H1 (cell line): ENCODE measurements around the gene GPC6. TPM values are rescaled to one million over a fixed set of nuclear protein-coding genes. Genes with fewer than 3 reads are reported as not detected.

Experiments used
- CTCF ChIA-PET: fragments of 300-600 bp; sonication (Branson Sonifier 250); formaldehyde crosslinking; loops from one replicate; lab custom pipeline; 2021; ENCODE audit not compliant: partially characterized antibody; lab: Charles Lee
- POLR2A ChIA-PET: fragments of 300-600 bp; sonication (Branson Sonifier 250); formaldehyde crosslinking; loops from one replicate; lab custom pipeline; 2021; ENCODE audit warnings: inconsistent platforms; ENCODE audit not compliant: partially characterized antibody; lab: Charles Lee
- DNase-seq, 2 experiments: peaks; one replicate each; pipeline versions ENCODE4 v3.0.0 to v3.0.0-alpha.2; 2010 to 2022; ENCODE audit warnings: low spot score in 2 of 2, low read depth in 1 of 2, mixed read lengths in 1 of 2
- FAIRE-seq: peaks from 2 replicates; lab custom pipeline; 2011; peaks lifted over from hg19 to GRCh38; lab: Jason Lieb, UNC
- H2AFZ ChIP-seq: 2 replicates; pipeline ENCODE4 v1.8.1; 2012; ENCODE audit warnings: low read length, inconsistent platforms
- H2AK5ac ChIP-seq: 2 replicates; pipeline ENCODE4 v1.6.1; 2013; ENCODE audit warnings: low read depth, low read length
- H2BK120ac ChIP-seq: replicated peaks from 2 replicates; pipeline ENCODE3; 2013; ENCODE audit warnings: low read depth, low read length, inconsistent platforms
- H2BK12ac ChIP-seq: 2 replicates; pipeline ENCODE4 v1.6.1; 2013; ENCODE audit warnings: low read depth, low read length
- H2BK15ac ChIP-seq: 2 replicates; pipeline ENCODE4 v1.6.1; 2013; ENCODE audit warnings: low read length
- H2BK20ac ChIP-seq: 2 replicates; pipeline ENCODE4 v1.6.1; 2013; ENCODE audit warnings: low read length
- H2BK5ac ChIP-seq: 2 replicates; pipeline ENCODE4 v1.6.1; 2013; ENCODE audit warnings: low read depth, low read length
- H3K14ac ChIP-seq: 2 replicates; pipeline ENCODE4 v1.6.1; 2013; ENCODE audit warnings: inconsistent platforms; ENCODE audit not compliant: insufficient read length
- H3K18ac ChIP-seq: 2 replicates; pipeline ENCODE4 v1.6.1; 2013; ENCODE audit warnings: low read length; ENCODE audit errors: extremely low read depth
- H3K23ac ChIP-seq: 2 replicates; pipeline ENCODE4 v1.6.1; 2013; ENCODE audit warnings: inconsistent platforms; ENCODE audit not compliant: insufficient read length
- H3K23me2 ChIP-seq: 2 replicates; pipeline ENCODE4 v1.6.1; 2013; ENCODE audit warnings: low read depth, low read length
- H3K27ac ChIP-seq: 2 replicates; pipeline ENCODE4 v1.6.1; 2011; ENCODE audit warnings: low read depth, low read length, inconsistent platforms
- H3K27me3 ChIP-seq, 4 experiments: replicated peaks in 1 of 4; 1 replicate in 1 of 4; 2 replicates in 3 of 4; pipeline versions ENCODE4 v1.6.1 to v1.8.1; 2011 to 2013; ENCODE audit warnings: low read length in 3 of 4, mild to moderate bottlenecking in 3 of 4, inconsistent platforms in 2 of 4, mixed read lengths in 2 of 4, moderate library complexity in 1 of 4; ENCODE audit not compliant: control insufficient read depth in 3 of 4, insufficient read depth in 3 of 4; ENCODE audit errors: extremely low read depth in 1 of 4
- H3K36me3 ChIP-seq, 4 experiments: 2 replicates each; pipeline versions ENCODE4 v1.6.1 to v1.8.1; 2011 to 2013; ENCODE audit warnings: mild to moderate bottlenecking in 4 of 4, low read length in 3 of 4, moderate library complexity in 2 of 4, control low read depth in 1 of 4, inconsistent platforms in 1 of 4; ENCODE audit not compliant: insufficient read depth in 4 of 4, control insufficient read depth in 2 of 4
- H3K4ac ChIP-seq: replicated peaks from 2 replicates; pipeline ENCODE3; 2013; ENCODE audit warnings: low read length, low read depth, mixed read lengths, inconsistent platforms; ENCODE audit not compliant: insufficient read length
- H3K4me1 ChIP-seq, 4 experiments: replicated peaks in 1 of 4; 1 replicate in 1 of 4; 2 replicates in 3 of 4; pipeline versions ENCODE4 v1.6.1 to v1.8.1; 2011 to 2013; ENCODE audit warnings: low read length in 3 of 4, inconsistent platforms in 2 of 4, mixed read lengths in 1 of 4; ENCODE audit not compliant: insufficient read depth in 4 of 4, control insufficient read depth in 3 of 4
- H3K4me2 ChIP-seq, 2 experiments: 2 replicates each; pipeline versions ENCODE4 v1.6.1 to v1.8.1; 2011 to 2013; ENCODE audit warnings: low read depth in 2 of 2, low read length in 2 of 2, control low read depth in 1 of 2, inconsistent platforms in 1 of 2, mild to moderate bottlenecking in 1 of 2; ENCODE audit not compliant: insufficient read depth in 1 of 2
- H3K4me3 ChIP-seq, 4 experiments: fragments of 200-600, 300-600 bp in 1 of 4; sonication (generic), shearing (Covaris generic), sonication (Bioruptor Twin) in 1 of 4; 2 replicates each; pipeline versions ENCODE4 v1.5.1 to v1.8.1; 2011 to 2016; ENCODE audit warnings: low read length in 4 of 4, low read depth in 3 of 4, control low read depth in 2 of 4, inconsistent platforms in 2 of 4, mild to moderate bottlenecking in 2 of 4, mixed read lengths in 1 of 4, moderate library complexity in 1 of 4; ENCODE audit not compliant: insufficient read depth in 2 of 4; ENCODE audit errors: extremely low read depth in 1 of 4
- H3K56ac ChIP-seq: replicated peaks from 2 replicates; pipeline ENCODE3; 2013; ENCODE audit warnings: low read depth, mild to moderate bottlenecking, mixed read lengths, low read length, inconsistent platforms; ENCODE audit not compliant: insufficient read length
- H3K79me1 ChIP-seq: 2 replicates; pipeline ENCODE4 v1.6.1; 2013; ENCODE audit warnings: low read depth, low read length, control low read depth
- H3K79me2 ChIP-seq, 2 experiments: 2 replicates each; pipeline versions ENCODE4 v1.6.1 to v1.8.1; 2012 to 2013; ENCODE audit warnings: low read length in 2 of 2, mild to moderate bottlenecking in 2 of 2, inconsistent platforms in 1 of 2; ENCODE audit not compliant: insufficient read depth in 2 of 2, control insufficient read depth in 1 of 2
- H3K9ac ChIP-seq, 4 experiments: replicated peaks in 1 of 4; 1 replicate in 1 of 4; 2 replicates in 3 of 4; pipeline versions ENCODE4 v1.6.1 to v1.8.1; 2011 to 2013; ENCODE audit warnings: low read depth in 3 of 4, low read length in 3 of 4, control low read depth in 2 of 4, mild to moderate bottlenecking in 2 of 4, moderate library complexity in 2 of 4, inconsistent platforms in 1 of 4; ENCODE audit errors: extremely low read depth in 1 of 4
- H3K9me3 ChIP-seq, 2 experiments: 2 replicates each; pipeline versions ENCODE4 v1.6.1 to v1.8.1; 2012 to 2013; ENCODE audit warnings: mild to moderate bottlenecking in 2 of 2, moderate library complexity in 2 of 2, control low read depth in 1 of 2, inconsistent platforms in 1 of 2, low read depth in 1 of 2, low read length in 1 of 2, mixed read lengths in 1 of 2; ENCODE audit not compliant: insufficient read depth in 2 of 2
- H4K20me1 ChIP-seq, 2 experiments: replicated peaks in 1 of 2; 2 replicates each; pipeline versions ENCODE3 to v1.8.1; 2011 to 2013; ENCODE audit warnings: inconsistent platforms in 2 of 2, low read length in 2 of 2, mild to moderate bottlenecking in 1 of 2; ENCODE audit not compliant: insufficient read depth in 2 of 2, control insufficient read depth in 1 of 2
- H4K5ac ChIP-seq: 2 replicates; pipeline ENCODE4 v1.6.1; 2013; ENCODE audit warnings: low read length, low read depth, mixed read lengths, inconsistent platforms; ENCODE audit not compliant: insufficient read length
- H4K8ac ChIP-seq: 2 replicates; pipeline ENCODE4 v1.8.0; 2013; ENCODE audit warnings: mild to moderate bottlenecking, moderate library complexity, low read length, inconsistent platforms; ENCODE audit not compliant: insufficient read depth; ENCODE audit errors: extremely low read depth
- H4K91ac ChIP-seq: replicated peaks from 2 replicates; pipeline ENCODE3; 2013; ENCODE audit warnings: low read length, mixed read lengths, inconsistent platforms; ENCODE audit not compliant: insufficient read length
- BRCA1 ChIP-seq: IDR thresholded peaks from 2 replicates; pipeline ENCODE4 v1.6.1; 2012; ENCODE audit warnings: low read depth, low read length, improper control_type of control experiment
- CBX8 ChIP-seq: fragments of 300-800, 300-1000 bp; sonication (generic); IDR thresholded peaks from 2 replicates; pipeline ENCODE4 v1.7.1; 2016; ENCODE audit warnings: low read depth, low read length, borderline replicate concordance
- FOSL1 ChIP-seq: IDR thresholded peaks from 2 replicates; pipeline ENCODE4 v1.6.1; 2011; ENCODE audit warnings: mild to moderate bottlenecking, low read depth, low read length, moderate library complexity; ENCODE audit not compliant: insufficient read depth
- KDM4A ChIP-seq: IDR thresholded peaks from one replicate; pipeline ENCODE4 v1.7.1; 2012; ENCODE audit warnings: low read depth, mild to moderate bottlenecking, moderate library complexity, low read length, inconsistent platforms; ENCODE audit not compliant: severe bottlenecking
- NANOG ChIP-seq: IDR thresholded peaks from 2 replicates; pipeline ENCODE4 v1.6.1; 2011; ENCODE audit warnings: low read length, low read depth, mild to moderate bottlenecking, inconsistent platforms; ENCODE audit not compliant: insufficient read depth, poor library complexity, severe bottlenecking
- POLR2AphosphoS5 ChIP-seq: IDR thresholded peaks from 2 replicates; pipeline ENCODE4 v1.6.1; 2011; ENCODE audit warnings: low read depth, low read length
- RFX5 ChIP-seq: IDR thresholded peaks from 2 replicates; pipeline ENCODE4 v1.6.1; 2011; ENCODE audit warnings: low read depth, low read length, improper control_type of control experiment, borderline replicate concordance
- SUZ12 ChIP-seq: fragments of 200-600 bp; sonication (generic); IDR thresholded peaks from 2 replicates; pipeline ENCODE4 v1.6.1; 2012; ENCODE audit warnings: mild to moderate bottlenecking, inconsistent platforms, low read length, moderate library complexity, mixed read lengths
- TAF7 ChIP-seq: optimal IDR thresholded peaks from 2 replicates; pipeline ENCODE3; 2011; ENCODE audit warnings: low read depth, mild to moderate bottlenecking, inconsistent platforms, low read length, moderate library complexity, borderline replicate concordance
- WGBS, 2 experiments: shearing (Covaris generic) in 1 of 2; methylation state at CpG; one replicate each; pipeline versions ENCODE4 v1.1.6 to v1.1.7; 2013 to 2015; ENCODE audit warnings: low lambda C conversion rate in 2 of 2, mixed read lengths in 2 of 2, inconsistent platforms in 1 of 2, low coverage in 1 of 2, missing lambda C conversion rate in 1 of 2; ENCODE audit not compliant: insufficient replicate concordance in 2 of 2, insufficient coverage in 1 of 2, insufficient read length in 1 of 2; ENCODE audit errors: extremely low coverage in 1 of 2, missing lambda C conversion rate in 1 of 2; 5-methylcytosine and 5-hydroxymethylcytosine counted together
- polyA plus RNA-seq, 7 experiments: library from polyadenylated mRNA; depleted of rRNA in 3 of 7; stranded (reverse) in 5 of 7; unstranded in 2 of 7; fragments of >200 nt in 5 of 7; fragments of 200-250 nt in 2 of 7; gene quantifications; 1 replicate in 5 of 7; 2 replicates in 1 of 7; 4 replicates in 1 of 7; pipeline versions ENCODE4 v1.2.1 to v1.2.3, GENCODE V29; 2011 to 2013; ENCODE audit warnings: missing spikeins in 2 of 7, mixed read lengths in 2 of 7
- total RNA-seq: library from RNA; stranded (reverse); fragmentation: NEBNext Ultra II Directional; extraction: Animal tissue kit (Norgen Biotek cat#: 25700); gene quantifications from 2 replicates; pipeline ENCODE4 v1.2.1, GENCODE V29; 2021
- TF ChIP-seq, protein P1 (sequence below), 3 experiments: IDR thresholded peaks; 1 replicate in 2 of 3; 2 replicates in 1 of 3; pipeline versions ENCODE4 v1.5.1 to v1.6.1; 2011; ENCODE audit warnings: low read length in 3 of 3, mild to moderate bottlenecking in 3 of 3, inconsistent platforms in 2 of 3, low read depth in 1 of 3, moderate library complexity in 1 of 3; ENCODE audit not compliant: insufficient read depth in 1 of 3; ENCODE audit errors: control extremely low read depth in 1 of 3

The GPC6 gene
- total and polyA plus RNA-seq, 2 of the 8 experiments (the other 6 are each of a cell fraction or from before 2014, with no cell fraction given): 5.4 to 12.0 TPM

DNA sequence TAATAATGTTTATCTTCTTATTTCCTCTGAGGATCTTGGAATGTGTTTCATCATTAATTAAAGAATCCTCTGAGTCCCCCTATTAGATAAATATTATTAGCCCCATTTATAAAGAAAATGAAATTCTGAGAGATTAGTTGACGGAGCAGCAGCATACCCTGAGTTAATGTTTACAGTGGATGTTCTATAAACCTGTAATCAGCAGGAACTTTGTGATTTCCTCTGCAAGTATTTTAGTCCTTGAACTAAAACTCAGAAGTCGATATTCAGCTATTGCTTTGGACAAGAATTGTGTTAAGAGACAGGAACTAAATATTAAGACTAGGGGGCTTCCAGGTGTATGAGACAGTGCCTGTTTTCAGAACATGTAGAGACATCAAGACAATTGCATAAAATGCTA is 1009.5 kb downstream of the GPC6 start:
- Histone ChIP-seq H3K79me2 (no peaks in the 10 kb centered on the region), H3K23me2 (no peaks in the 10 kb centered on the region), H3K14ac (no peak overlapping the region), H2AK5ac (no peak overlapping the region), H2BK120ac (no peak overlapping the region), H3K79me1 (no peaks in the 10 kb centered on the region), H3K36me3 (no peaks in the 10 kb centered on the region), H2BK12ac (no peak overlapping the region), H3K9ac (no peak overlapping the region), H3K18ac (no peak overlapping the region), H3K9me3 (no peaks in the 10 kb centered on the region), H4K20me1 (no peaks in the 10 kb centered on the region), H2AFZ (no peak overlapping the region), H3K4me1 (no peaks in the 10 kb centered on the region), H2BK5ac (no peak overlapping the region), H3K27me3 (no peaks in the 10 kb centered on the region; a peak in 1 of 7 replicates), H2BK20ac (no peak overlapping the region), H4K5ac (no peak overlapping the region), H3K56ac (no peak overlapping the region), H3K23ac (no peak overlapping the region), H3K4me3 (no peak overlapping the region), H3K4ac (no peak overlapping the region), H4K91ac (no peak overlapping the region), H2BK15ac (no peak overlapping the region), H4K8ac (no peak overlapping the region), H3K27ac (no peak overlapping the region), H3K4me2 (no peak overlapping the region)
- CTCF ChIA-PET: interaction anchor here (1.2 kb wide), 1 partner anchor 43 kb away, joined by 4 read pairs; no protein-coding TSS in a partner anchor
- FAIRE-seq (no peak), DNase-seq (no peak)
- 90% methylated on average over 2 of the region's 2 CpGs; no CpG with 5 or more reads in 1 of the 2 experiments for WGBS, 2 experiments
- POLR2A ChIA-PET: interaction anchor here (0.8 to 1.0 kb wide), 2 partner anchors 8 to 79 kb away, joined by 3 read pairs; no protein-coding TSS in a partner anchor
- no peak for TF ChIP-seq BRCA1
- no peak for TF ChIP-seq POLR2AphosphoS5
- no peak for TF ChIP-seq NANOG
- TF ChIP-seq, protein P1, sequence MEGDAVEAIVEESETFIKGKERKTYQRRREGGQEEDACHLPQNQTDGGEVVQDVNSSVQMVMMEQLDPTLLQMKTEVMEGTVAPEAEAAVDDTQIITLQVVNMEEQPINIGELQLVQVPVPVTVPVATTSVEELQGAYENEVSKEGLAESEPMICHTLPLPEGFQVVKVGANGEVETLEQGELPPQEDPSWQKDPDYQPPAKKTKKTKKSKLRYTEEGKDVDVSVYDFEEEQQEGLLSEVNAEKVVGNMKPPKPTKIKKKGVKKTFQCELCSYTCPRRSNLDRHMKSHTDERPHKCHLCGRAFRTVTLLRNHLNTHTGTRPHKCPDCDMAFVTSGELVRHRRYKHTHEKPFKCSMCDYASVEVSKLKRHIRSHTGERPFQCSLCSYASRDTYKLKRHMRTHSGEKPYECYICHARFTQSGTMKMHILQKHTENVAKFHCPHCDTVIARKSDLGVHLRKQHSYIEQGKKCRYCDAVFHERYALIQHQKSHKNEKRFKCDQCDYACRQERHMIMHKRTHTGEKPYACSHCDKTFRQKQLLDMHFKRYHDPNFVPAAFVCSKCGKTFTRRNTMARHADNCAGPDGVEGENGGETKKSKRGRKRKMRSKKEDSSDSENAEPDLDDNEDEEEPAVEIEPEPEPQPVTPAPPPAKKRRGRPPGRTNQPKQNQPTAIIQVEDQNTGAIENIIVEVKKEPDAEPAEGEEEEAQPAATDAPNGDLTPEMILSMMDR (IDR thresholded peaks at IDR 0.05; ENCODE audit: control extremely low read depth in 1 of 3, insufficient read depth in 1 of 3, low read depth in 1 of 3, low read length in 3 of 3): no peak
- TF ChIP-seq RFX5: no peak
- TF ChIP-seq CBX8: no peak
- TF ChIP-seq TAF7: no peak
- no peak for TF ChIP-seq KDM4A
- TF ChIP-seq SUZ12: no peak
- no peak for TF ChIP-seq FOSL1
